Myocyte (in vitro differentiated cells): ENCODE results near the gene NPHP3. TPM values are rescaled to one million over a fixed set of nuclear protein-coding genes. Genes with fewer than 3 reads are reported as not detected.

Experiments used
- DNase-seq: peaks from one replicate; pipeline ENCODE4 v3.0.0-alpha.2; 2012; ENCODE audit warnings: low read depth
- total RNA-seq: library from RNA; depleted of rRNA; stranded (reverse); fragments of >200 nt; gene quantifications from 2 replicates; pipeline ENCODE4 v1.2.3, GENCODE V29; 2014

NPHP3 gene
- total RNA-seq, 1 donor from 2014 or later = 24.3 TPM

- no peak for DNase-seq
These were observed 32.2 kb downstream of the NPHP3 start for GRCh38 chr3:132690040-132690439.

- no peak for DNase-seq
These were observed 40.0 kb downstream of the NPHP3 start for GRCh38 chr3:132682201-132682600.

- no peak for DNase-seq
These were observed 40.8 kb downstream of the NPHP3 start for GRCh38 chr3:132681421-132681820.

GRCh38 chr3:132679911-132680310 is 42.3 kb downstream of the NPHP3 start:
- peak; percentile 40 for DNase-seq

- DNase-seq = no peak
These were observed 46.8 kb downstream of the NPHP3 start for GRCh38 chr3:132675408-132675807.

GRCh38 chr3:132669256-132669777 is 52.9 kb downstream of the NPHP3 start:
- no peak for DNase-seq

- no peak for DNase-seq
These were observed 56.9 kb downstream of the NPHP3 start for GRCh38 chr3:132665230-132665745.

GRCh38 chr3:132662212-132662611 is 60.0 kb downstream of the NPHP3 start:
- DNase-seq = no peak

GRCh38 chr3:132661101-132661500 is 61.1 kb downstream of the NPHP3 start:
- DNase-seq = no peak

GRCh38 chr3:132660811-132661070 is 61.5 kb downstream of the NPHP3 start:
- peak; percentile 27 for DNase-seq

GRCh38 chr3:132660052-132660810 is 62.0 kb downstream of the NPHP3 start, which contains the start of gene UBA5:
TSS of gene UBA5 (plus strand) at chr3:132660329. CDS start at chr3:132660538, 209 bp downstream.
- peak; percentile 75 for DNase-seq

- peak; percentile 70 for DNase-seq
These were observed 62.7 kb downstream of the NPHP3 start, which contains the start of gene ACAD11 for GRCh38 chr3:132659365-132660051. TSS of gene ACAD11 (minus strand) at chr3:132659809. CDS start at chr3:132659751, 58 bp downstream.

- no peak for DNase-seq
These were observed 63.2 kb downstream of the NPHP3 start for GRCh38 chr3:132659000-132659364.

- DNase-seq = no peak
These were observed 64.1 kb downstream of the NPHP3 start for GRCh38 chr3:132657869-132658747.

GRCh38 chr3:132655471-132655870 is 66.7 kb downstream of the NPHP3 start:
- DNase-seq = no peak

- no peak for DNase-seq
These were observed 67.5 kb downstream of the NPHP3 start for GRCh38 chr3:132654721-132655120.

GRCh38 chr3:132654190-132654589 is 68.0 kb downstream of the NPHP3 start:
- peak; percentile 40 for DNase-seq

- DNase-seq = peak; percentile 32
These were observed 69.5 kb downstream of the NPHP3 start for GRCh38 chr3:132652640-132653270.

GRCh38 chr3:132650153-132650552 is 72.1 kb downstream of the NPHP3 start:
- DNase-seq = no peak

- DNase-seq = no peak
These were observed 77.2 kb downstream of the NPHP3 start for GRCh38 chr3:132645058-132645457.

- DNase-seq = no peak
These were observed 78.8 kb downstream of the NPHP3 start for GRCh38 chr3:132643366-132643765.
